Amniotic epithelial cell (primary cell): ENCODE data around the gene RTP1.
"Not testable (repeated sequence)": the region's sequence is repeated elsewhere in the genome, so short reads cannot be mapped to it uniquely, and the experiment has no call there.

Experiments used
- DNase-seq: peaks from one replicate; pipeline ENCODE4 v3.0.0-alpha.2; 2010; ENCODE audit warnings: low read depth

The RTP1 gene, protein sequence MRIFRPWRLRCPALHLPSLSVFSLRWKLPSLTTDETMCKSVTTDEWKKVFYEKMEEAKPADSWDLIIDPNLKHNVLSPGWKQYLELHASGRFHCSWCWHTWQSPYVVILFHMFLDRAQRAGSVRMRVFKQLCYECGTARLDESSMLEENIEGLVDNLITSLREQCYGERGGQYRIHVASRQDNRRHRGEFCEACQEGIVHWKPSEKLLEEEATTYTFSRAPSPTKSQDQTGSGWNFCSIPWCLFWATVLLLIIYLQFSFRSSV

DNA sequence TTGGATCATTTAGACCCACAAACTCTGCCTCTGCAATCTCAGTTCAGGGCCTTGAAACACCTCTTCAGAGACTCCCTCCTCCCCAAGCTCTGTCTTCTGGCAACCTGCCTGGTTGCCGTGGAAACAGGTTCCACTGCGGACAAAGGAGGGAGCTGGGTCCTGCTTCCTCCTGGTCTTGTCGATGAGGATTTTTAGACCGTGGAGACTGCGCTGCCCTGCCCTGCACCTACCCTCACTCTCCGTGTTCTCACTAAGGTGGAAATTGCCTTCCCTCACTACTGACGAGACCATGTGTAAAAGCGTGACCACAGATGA is at the start of gene RTP1:
Gene RTP1, plus strand, starts transcription at position 152 of the 315 bp plus-strand sequence. Its CDS starts 30 bp downstream, at position 182.
- no peak for DNase-seq

DNA sequence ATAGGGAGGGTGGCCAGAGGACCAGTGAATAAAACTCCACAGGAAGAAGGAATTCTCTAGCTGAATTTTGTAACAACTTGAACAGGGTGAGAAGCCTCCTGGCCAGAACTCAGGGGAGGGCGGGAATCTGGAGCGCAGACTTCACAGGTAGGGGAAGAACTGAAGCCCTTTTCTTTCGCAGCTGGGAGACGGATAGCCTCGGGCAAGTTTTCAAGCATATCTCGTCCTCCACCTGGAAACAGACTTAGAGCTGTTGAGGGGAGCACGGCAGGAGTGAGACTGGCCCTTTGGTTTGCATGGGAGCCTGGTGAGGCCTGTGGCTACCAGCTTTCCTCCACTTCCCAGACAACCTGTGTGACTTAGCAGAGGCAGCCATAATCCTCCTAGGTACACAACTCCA is 47.1 kb upstream of the RTP1 start:
- no peak for DNase-seq

DNA sequence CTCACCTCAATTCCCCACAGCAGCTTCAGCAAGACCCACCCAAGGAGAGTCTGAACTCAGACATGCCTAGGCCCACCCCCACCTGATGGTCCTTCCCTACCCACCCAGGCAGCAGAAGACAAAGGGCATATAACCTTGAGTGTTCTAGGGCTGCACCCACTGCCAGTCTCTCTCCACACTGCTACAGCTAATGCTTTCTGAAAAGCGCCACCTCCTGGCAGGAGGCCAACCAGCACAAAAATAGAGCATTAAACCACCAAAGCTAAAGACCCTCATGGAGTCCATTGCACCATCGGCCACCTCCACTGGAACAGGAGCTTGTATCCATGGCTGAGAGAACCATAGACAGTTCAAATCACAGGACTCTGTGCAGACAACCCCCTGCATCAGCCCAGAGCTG is 46.7 kb upstream of the RTP1 start:
- peak; percentile 15 for DNase-seq

DNA sequence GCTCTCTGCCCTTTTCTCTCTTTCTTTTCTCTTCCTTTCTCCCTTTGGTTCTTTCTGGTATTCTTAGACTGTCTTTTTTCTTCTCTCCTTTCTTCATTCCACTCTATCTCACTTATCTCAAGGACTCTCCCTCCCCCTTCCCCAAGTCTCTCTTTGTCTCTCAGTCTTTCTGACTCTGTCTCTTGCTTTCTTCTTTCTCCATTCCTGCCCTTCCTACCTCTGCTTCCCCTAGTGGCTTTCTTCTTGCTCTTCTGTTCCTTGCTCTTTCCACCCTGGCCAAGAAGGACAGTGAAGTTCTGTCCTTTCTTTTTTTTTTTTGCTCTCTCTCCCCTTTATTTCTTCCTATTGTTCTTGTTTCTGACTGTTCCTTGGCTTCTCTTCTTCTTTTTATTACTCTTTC is 35.7 kb upstream of the RTP1 start:
- no peak for DNase-seq

DNA sequence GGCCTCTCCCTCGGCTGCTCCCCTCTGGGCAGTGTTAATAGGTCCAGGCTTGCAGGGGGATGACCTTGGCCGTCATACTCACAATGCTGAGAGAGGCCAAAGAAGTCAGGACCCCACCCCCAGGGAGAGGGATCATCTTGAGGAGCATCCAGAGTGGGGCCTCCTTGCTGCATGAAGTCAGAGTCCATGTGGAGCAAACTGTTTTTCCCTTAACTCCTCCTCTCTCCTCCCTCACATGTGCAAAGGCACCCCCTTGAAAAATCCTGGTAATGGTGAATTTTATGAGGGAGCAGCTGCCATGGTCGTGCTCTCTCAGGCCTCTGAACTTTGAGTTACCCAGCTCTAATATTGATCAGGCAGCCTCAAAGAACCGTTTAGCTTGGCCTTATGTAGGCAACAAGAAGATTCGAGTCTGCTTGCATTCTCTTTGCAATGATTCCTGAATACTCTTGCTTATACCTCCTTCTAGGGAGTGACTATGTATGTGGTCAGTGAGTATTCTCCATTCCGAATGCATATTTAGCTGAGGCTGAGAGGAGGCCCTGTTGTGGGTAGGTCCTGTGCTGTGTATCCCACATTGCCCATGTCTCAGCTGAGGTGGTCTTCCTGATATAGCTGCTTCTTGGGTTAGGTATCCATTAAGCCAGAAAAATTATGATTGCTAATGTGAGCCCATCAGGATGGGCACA is 34.9 kb upstream of the RTP1 start:
- DNase-seq = no peak

DNA sequence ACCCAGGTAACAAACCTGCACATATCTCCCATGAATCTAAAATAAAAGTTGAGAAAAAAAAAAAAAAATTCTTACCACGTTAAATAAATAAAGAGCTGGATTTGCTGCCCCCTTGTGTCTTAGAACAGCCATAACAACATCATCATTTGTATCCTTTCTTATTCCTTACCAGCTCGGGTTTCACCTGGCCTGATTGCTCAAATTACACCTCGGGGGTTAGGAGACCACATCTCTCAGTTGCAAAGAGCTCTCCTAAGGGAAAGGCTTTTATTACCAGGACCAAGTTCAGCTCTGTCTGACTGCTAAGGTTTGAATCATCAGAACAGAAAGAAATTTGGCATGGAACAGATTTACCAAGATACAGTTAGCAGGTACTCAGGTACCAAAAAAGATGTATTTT is 32.1 kb upstream of the RTP1 start:
- peak; percentile 42 for DNase-seq

DNA sequence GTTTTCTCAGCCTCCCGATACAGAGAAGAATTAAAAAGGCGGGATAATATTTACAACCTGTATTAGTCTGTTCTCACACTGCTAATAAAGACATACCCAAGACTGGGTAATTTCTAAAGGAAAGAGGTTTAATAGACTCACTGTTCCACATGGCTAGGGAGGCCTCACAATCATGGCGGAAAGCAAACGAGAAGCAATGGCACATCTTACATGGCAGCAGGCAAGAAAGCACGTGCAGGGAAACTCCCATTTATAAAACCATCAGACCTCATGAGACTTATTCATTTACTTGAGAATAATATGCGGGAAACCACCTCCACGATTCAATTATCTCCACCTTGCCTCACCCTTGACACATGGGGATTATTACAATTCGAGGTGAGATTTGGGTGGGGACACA is 30.5 kb upstream of the RTP1 start:
- no peak for DNase-seq

DNA sequence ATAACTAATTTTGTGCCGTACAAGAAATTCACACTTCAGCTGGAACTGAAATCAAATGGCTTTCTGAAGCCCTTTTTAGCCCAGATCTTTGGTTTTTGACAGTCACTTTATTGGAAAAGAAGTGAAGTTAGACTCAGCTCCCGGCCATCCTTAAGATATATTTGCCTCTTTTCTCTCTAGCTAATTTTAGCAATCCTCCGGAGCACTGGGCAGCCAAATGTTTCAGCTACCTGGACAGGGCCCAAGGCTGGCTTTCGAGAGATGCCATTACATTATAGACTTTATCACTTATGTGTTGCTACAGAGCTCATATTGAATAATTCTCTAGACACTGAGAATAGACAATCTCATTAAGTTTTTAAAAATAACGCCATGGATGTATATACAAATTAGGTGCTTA is 29.5 kb upstream of the RTP1 start:
- no peak for DNase-seq

DNA sequence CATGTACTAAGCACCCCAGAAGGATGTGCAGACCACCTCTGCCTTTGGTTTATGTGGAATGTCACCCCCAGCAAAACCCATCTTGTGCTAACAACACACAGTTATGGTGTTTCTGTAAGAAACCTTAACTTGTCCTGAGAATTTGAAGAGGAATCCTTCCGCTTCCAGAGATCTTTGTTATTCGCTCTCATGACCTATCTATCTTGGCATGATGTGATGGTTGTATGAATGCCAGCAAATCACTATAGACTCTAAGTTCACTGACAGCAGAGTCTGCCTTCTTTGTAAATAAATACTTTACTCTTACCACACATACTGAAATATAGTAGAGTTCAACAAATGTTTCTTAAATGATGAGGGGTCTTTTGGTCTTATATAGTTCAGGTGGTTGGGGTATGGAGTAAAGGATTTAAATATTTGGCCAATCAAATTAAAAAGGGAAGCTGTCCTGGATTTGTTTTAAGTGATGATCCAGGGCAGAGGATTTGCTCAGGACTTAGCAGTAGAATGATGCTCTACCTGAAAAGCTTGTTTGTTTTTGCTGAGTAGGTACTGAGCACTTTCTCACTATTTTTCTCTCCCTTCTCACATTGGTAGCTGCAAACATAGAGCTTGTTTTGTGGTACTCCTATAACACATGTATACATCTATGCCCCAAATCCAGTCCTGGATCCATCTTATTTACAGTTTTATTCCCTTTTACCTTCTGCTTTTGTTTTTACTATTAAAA is 27.9 kb upstream of the RTP1 start:
- no peak for DNase-seq

DNA sequence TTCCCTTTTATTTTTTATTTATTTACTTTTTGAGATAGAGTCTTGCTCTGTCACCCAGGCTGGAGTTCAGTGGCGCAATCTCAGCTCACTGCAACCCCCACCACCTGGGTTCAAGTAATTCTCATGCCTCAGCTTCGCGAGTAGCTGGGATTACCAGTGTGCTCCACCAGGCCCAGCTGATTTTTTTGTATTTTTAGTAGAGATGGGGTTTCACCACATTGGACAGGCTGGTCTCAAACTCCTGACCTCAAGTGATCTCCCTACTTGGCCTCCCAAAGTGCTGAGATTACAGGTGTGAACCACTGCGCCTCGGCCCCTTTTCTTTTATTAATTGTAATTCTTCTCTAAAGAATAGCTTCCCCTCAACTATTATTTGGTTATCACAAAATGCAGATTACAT is 26.4 kb upstream of the RTP1 start:
- DNase-seq = not testable (repeated sequence)

DNA sequence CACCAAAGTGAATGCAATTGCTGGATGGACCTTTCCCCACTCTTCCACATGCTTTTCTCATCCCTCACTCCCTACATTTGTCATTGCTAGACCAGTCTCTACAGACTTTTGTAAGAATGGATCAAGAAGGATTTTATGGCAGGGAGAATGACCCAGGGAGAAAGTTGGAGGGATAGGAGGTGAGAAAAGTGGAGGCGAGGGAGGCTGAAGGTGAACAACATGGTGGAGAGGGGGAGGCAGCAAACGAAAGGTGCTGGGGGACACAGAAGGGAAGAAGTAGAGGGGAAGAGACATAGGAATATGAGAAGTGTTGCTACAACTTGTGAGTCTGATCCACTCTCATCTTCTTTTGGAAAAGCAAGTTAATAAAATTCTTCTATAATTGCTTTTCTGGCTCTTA is 24.4 kb upstream of the RTP1 start:
- DNase-seq = no peak

DNA sequence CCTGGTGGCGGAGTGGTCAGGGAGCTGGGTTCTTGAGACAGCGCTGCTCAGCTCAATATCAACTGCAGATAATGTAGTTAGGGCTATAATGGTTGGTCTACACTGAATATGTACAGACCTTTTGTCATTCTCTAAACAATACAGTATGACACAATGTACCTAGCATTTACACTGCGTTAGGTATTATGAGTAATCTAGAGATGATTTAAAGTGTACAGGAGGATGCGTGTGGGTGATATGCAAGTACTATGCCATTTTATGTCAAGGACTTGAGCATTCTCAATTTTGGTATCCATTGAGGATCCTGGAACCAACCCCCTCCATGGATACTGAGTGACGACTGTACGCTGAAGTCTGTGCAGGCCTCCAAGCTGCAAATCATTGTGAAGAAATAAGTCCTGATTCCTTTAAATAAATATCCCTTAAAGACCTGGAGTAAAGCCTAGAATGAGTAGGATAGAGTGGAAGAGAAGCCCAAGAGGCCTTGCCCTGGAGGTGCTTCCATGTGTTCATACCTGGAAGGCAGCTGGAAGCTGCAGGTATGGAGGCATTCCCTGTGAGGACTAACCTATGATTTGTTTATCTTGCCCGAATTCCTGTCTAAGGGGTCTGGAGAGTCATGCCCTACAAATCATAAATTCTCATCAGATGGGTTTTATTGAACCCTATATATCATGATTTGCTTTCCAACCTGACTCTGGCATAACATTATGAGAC is 15.7 kb upstream of the RTP1 start:
- DNase-seq = no peak

DNA sequence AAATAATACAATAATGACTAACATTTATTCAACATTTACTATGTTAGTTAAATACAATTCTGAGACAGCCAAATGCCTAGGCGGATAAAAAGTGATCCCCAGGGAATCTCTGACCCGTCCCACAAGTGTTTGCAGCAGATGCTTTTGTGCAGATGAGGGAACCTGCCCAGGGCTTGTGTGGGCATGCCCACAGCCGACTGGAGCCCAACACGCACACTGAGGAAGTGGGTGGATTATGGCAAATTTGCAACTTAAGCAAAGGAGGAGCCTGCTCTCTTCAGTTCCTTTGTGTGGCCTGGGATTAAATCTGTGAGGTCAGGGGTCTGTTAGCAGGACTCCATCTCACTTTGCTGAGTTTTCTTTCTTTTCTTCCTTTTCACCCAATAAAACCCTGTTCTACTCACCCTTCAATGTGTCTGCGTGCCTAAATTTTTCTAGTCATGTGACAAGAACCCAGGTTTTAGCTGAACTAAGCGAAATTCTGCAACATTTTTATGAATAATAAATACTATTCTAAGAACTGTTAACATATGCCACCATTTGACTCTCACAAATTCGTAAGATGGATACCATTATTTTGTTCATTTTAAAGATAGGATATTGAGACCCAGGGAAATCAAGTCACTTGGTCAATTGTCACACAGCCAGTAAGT is 13.9 kb upstream of the RTP1 start:
- DNase-seq = no peak

DNA sequence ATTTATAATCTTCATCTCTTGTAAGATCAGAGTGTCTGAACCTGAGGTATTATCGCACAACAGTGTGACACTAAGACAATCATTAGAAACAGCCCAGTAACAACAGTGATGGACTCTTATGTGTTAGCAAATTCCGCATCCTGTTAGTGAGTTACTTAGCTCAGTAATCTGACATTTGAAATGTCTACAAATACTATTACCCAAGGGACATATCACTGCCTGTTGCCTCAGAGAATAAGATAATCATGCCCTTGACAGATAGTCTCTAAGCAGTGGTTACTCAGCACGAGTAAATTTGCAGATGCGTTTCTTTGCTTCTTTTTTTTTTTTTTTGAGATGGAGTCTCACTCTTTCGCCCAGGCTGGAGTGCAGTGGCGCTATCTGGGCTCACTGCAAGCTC is 13.4 kb upstream of the RTP1 start:
- peak; percentile 52 for DNase-seq

DNA sequence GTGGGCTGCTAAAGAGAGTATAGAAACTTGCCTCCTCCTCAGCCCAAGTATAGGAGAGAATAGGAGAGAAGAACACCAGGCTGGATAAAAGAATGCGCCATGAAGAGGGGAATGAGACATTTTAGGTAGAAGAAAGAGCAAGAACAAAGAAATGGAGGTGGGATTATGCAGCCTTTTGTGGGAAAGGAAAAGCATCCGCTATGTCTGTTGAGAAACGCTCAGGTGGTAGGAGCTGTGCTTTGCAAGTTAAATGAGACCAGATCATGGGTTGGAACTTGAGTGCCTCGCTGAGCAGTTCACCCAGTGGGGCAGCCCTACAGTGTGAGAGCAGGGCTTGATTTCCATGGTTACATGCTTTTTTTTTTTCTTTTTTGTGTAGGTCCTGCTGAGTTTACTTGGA is 11.5 kb upstream of the RTP1 start:
- DNase-seq = no peak

DNA sequence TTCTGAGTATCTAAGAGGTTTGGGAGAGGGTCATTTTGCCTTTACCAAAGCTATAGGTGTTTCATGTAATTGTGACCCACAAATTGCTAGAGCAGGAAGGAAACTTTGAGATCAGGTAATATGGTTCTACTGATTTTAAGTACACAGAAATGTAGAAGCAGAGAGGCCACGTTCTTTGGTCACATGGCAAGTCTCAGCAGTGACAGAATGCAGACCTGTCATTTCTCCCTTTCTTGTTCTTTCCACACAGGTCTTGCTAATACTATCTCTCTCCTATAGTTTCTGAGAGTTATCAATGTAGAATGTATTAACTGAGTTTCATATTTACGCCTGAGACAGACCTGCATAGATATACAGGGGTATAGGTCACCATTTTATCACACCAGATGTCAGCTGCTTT is 10.9 kb upstream of the RTP1 start:
- DNase-seq = no peak

DNA sequence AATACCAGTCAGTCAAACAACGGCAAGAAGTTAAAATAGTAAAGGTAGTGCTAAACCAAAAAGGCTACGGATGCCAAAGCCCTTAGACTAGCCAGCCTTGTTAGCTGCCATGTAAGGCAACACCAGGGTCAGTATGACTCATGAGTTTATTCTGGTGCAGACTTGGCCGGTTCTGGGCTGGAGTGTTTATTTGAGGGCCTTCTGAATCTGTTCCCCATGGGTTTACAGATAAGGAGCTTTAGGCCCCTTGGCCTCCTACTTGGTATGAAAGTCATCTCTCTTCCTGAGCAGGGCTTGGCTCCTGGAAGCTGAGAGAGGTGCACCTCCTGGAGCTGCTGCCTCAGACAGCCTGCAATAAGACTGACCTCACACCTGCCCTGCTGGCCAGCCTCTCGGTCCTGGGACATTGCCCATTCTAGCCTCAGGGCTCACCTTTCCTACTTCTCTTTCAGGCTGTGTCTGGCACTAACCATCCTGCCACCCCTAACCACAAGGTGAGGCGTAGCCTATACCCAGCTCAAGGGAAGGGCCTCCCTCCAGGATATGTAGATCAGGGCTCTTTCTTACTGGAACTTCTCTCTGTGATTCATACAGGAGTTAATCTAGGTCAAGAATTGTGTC is 10.4 kb upstream of the RTP1 start:
- DNase-seq = peak; percentile 88

DNA sequence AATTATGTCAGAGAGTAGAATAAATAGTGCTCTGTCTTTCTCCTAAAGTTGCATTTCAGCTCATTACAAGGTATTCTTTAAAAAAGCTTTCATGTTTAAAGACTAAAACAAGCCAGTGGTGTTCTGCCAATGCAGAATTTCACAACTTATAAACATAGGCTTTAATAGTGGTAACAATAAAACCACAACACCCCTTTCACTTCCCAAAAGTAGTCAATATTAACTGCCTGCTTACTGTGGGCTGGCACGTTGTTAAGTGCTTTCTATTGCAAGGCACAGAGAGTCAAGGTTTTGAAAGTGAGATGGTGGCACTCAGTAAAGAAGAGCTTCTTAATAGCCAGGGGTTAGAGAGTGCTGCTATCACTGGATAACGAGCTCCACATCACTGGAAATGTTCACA is 8.4 kb upstream of the RTP1 start:
- no peak for DNase-seq

DNA sequence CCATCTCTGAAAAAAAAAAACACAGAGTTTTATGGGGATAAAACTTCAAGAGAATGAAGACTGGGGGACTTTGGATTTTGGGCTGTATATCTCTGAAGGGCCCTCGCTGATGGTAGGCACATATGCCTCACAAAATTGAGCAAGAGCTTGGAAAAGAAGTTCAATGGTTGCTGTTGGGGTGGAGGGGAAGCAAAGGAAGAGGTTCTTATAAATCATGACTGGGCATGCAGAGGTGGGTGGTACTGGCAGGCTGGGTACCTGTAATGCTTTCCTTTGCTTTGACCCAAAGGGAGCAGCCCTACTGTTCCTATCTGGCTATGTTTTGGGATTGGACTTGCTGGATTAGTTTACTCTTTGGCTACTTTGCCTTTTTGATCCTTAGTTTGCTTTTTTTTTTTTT is 6.0 kb upstream of the RTP1 start:
- DNase-seq = no peak

DNA sequence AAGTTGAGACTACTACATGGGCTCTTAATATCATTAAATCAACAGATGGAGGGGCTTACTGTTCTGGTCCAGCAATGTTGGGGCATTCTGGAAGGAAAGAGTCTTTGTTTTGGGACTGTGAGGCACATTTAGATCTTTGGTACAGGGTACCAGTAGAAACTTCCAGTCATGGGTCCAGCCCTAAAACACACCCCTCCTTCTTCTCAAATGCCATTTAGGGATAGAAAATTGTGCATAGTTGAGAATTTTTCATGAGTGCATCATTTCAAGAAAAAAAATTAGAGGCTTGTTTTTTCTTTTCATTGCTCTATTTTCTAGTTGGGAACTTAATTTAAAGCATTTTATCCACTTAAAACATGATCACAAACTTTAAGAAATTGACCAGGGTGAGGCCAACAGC is 4.1 kb upstream of the RTP1 start:
- DNase-seq = no peak

DNA sequence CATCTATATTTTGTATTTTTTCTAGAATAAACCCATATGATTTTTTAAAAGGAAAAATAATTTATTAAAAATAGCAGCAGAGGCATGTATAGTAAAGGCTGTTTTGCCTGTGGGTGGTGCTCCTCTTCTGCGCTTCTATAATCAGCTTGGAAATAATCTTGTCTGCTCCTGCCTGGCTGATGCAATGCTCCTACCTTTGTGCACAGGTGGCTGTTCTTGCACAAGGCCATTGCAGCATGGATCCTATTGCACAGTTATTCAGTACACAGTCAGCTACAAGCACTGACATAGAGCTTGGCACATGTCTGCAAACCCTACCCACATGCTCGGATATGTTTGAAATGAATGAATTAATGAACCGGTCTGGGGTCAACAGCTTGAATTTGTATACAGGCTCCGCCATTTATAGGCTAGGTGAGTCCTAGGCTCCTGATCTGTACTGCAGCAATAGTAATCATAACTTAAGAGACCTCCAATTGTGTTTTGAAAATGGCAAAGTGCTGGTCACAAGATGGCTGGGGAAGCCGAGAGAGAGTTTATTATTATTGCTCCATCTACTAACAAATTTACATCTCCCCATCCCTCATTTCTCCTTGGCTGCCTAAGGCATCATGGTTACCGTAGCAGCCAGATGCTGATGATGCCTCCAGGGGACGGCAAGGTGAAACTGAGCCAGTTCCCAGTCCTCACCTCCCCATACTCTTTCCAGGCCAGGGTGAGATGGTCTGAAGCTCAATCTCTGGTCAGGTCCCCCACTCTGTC is 532 bp upstream of the RTP1 start:
- DNase-seq = no peak
